SH-SY5Y (cell line): ENCODE results near the gene STAMBP.

ENCODE experiments used
- GATA2 ChIP-seq: IDR thresholded peaks from 2 replicates; pipeline ENCODE4 v1.6.1; 2011; ENCODE audit warnings: mild to moderate bottlenecking, low read depth, low read length
- GATA3 ChIP-seq: IDR thresholded peaks from 2 replicates; pipeline ENCODE4 v1.6.1; 2011; ENCODE audit warnings: low read depth, mild to moderate bottlenecking, low read length, moderate library complexity

GRCh38 chr2:73838889-73839534 lies 10.3 kb downstream of the STAMBP start:
- no peak for TF ChIP-seq GATA3
- no peak for TF ChIP-seq GATA2
